Esophagus mucosa (tissue), 1 donor: ENCODE data around the gene CAND2. TPM values are rescaled to one million over a fixed set of nuclear protein-coding genes. Genes with fewer than 3 reads are reported as not detected.

ENCODE experiments used
- ATAC-seq: fragments of 200-7000 bp; cut with Tn5 transposase; one replicate; pipeline ENCODE4 v1.9.1; 2020
- total RNA-seq: library from RNA; stranded (reverse); gene quantifications from one replicate; pipeline ENCODE4 v1.2.4, GENCODE V29; 2023
- donor health status: DM: yes; HTN: yes; CAD: no.

Gene CAND2
- total RNA-seq, 1 donor from 2014 or later = 1.1 TPM

DNA sequence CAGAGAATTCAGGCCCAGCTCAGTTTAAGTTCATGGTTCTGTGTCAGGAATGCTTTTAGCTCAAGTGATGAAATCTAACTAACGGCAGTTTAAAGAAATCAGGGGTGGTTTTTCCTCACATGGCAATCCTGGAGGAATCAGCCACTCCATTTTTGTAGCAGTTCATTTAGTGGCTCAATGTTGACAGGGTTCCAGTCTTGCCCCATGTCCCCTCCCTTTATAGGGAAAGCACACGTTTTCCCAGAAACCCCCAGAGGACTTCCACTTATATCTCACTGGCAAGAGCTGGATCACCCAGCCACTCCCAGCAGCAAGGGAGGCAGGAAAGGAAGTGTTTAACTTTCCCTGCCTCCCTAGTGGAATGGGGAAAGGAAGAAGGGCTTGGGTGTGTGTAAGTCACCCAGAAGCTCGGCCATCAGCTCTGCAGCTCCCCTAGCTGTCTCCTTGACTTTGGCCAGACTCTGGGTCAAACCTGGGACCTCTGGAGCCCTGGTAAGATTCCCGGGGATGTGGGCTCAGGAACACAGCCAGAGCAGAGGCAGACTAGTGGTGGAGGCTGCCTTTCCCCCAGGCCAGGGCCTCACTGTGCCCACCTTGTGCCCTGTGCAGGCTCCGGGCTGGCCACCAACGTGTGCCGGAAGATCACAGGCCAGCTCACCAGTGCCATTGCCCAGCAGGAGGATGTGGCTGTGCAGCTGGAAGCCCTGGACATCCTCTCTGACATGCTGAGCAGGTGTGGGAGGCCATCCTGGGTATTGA is 11.3 kb downstream of the CAND2 start:
- no peak for ATAC-seq

GRCh38 chr3:12808587-12808986 is 12.1 kb downstream of the CAND2 start:
- no peak for ATAC-seq

DNA sequence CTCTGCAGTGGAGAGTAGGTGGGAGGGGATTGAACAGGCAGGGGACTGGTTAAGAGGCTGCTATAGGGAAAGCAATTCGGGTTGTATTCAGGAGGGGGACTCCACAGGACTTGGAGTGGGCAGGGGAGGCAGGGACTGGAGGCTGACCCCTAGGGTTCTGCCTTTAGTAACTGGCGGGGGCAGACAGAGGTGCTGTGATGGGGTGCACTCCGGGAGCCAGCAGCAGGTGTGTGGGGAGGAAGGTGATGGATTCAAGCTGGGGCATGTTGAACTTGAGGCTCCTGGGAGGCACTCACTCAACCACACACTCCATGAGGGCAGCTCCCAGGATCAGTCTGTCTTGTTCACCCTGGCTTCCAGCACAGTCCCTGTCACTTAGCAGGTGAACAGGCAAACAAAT is 12.5 kb downstream of the CAND2 start:
- ATAC-seq = no peak

- no peak for ATAC-seq
Measured at GRCh38 chr3:12809435-12809834, 13.0 kb downstream of the CAND2 start.

DNA sequence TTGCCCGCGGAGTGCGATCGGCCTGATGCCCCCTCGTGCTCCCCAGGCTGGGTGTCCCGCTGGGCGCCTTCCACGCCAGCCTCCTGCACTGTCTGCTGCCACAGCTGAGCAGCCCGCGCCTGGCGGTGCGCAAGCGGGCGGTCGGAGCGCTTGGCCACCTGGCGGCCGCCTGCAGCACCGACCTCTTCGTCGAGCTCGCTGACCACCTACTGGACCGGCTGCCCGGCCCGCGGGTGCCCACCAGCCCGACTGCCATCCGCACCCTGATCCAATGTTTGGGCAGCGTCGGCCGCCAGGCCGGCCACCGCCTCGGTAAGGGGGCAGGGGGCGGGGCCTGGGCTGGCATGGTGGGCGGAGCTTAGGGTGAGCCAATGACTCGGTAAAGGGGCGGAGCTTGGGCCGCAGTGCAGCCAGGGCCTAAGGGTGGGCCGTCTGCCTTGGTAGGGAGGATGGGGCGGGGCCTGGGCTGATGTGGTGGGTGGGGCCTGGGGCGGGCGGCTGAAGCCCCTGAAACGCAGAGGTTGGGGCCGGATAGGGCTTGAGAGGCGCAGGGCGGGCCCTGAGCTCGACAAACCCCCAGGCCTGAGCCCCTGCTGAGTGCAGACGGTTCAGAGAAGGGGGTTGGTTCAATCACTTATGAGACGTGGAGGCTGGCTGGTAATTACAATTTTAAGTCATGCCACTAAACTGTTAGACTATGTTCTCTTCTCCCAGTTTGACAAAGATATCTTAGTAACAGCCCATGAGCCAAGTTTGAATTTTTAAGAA is 13.7 kb downstream of the CAND2 start:
- peak; percentile 98 for ATAC-seq

- no peak for ATAC-seq
Measured at GRCh38 chr3:12810961-12811360, 14.5 kb downstream of the CAND2 start.

DNA sequence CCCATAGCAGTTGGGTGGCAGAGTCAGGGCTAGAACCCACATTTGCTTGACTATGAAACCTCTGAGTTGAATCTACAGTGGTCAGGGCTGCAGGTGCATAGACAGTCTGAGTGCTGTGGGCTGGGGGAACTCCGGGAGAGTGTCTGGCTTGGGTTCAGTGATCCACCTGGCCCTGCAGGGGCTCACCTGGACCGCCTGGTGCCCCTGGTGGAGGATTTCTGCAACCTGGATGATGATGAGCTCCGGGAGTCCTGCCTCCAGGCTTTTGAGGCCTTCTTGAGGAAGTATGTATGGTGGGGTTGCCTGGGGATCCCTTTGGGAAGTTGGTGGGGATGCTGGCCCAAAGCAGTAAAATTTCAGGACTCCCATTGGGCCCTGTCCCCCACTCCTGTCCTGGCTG is 16.3 kb downstream of the CAND2 start:
- no peak for ATAC-seq

DNA sequence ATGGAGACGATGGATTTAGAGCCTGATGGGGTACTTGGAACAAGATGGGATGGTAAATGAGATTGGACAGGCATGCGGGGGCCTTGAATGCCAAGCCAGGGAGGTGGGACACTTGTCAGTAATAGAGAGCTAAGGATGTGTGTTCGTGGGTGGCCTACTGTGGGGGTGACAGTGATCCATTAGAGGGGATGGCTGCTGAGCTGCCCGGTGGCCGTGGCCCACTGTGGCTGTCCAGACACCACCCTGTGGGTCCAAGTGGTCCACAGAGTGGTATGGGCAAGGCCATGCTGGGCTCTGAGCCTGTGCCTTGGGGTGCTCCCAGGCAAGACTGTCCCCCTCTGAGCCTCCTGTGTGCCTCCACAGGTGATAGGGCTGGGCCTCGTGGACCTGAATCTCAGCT is 17.5 kb downstream of the CAND2 start:
- no peak for ATAC-seq

- ATAC-seq = no peak
Measured at GRCh38 chr3:12815078-12815477, 18.6 kb downstream of the CAND2 start.

DNA sequence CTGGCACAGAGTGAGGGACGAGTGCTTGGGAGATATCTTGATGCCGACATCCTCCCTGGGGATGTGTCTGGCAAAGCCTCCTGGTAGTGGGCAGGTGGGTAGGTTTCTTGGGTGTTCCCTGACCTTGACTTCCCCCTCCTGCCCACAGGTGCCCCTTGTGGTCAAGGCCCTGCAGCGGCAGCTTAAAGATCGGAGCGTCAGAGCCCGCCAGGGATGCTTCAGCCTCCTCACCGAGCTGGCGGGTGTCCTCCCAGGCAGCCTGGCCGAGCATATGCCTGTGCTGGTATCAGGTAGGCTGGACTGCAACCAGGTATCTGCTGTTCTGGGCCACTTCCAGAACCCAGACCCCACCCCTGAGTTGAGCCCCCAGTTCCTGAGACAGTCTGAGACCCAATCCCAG is 19.2 kb downstream of the CAND2 start:
- no peak for ATAC-seq

- no peak for ATAC-seq
Measured at GRCh38 chr3:12816521-12817342, 20.3 kb downstream of the CAND2 start.

DNA sequence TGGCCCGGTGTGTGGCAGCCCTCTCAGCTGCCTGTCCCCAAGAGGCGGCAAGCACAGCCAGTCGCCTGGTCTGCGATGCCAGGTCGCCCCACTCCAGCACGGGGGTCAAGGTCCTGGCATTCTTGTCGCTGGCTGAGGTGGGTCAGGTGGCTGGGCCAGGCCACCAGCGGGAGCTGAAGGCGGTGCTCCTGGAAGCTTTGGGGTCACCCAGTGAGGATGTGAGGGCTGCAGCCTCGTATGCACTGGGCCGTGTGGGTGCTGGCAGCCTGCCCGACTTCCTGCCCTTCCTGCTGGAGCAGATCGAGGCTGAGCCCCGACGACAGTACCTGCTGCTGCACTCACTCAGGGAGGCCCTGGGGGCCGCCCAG is 20.8 kb downstream of the CAND2 start:
- no peak for ATAC-seq

DNA sequence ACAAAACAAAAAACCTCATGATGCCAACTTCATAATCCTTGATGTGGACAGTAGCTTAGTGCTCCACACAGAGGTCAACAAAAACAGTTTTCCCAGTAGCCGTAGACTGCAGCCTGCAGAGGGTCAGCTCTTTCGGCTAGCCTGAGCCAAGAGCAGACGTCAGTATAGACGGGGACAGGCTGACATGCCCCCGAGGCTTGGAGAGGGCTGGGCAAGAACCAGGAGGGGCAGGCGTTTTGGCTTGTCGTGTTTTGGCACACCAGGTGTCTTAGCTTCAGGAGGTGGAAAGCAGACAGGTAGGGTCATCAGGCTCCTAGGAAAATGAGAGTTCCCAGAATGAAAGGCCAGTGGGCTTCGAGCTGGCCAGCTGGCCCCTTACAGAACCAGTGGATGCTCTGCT is 21.8 kb downstream of the CAND2 start:
- ATAC-seq = no peak

DNA sequence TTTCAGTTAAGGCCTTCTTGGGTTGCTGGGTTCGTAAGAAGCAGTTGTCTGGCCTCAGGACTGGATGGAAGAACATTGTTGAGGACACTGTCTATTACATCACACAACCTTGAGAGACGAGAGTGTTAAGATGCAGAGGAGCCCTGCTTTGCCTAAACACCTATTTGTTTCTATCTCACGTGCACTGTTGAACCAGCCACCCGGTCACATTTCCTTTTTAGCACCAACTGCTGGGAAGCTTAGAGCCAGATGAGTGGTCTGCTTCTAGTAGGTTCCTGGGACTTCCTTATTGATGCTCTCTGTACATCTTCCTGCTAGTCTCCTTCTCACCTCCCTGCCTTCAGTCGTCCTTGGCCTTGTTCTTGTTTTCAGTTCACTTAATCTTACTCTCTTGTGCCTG is 22.3 kb downstream of the CAND2 start:
- no peak for ATAC-seq

DNA sequence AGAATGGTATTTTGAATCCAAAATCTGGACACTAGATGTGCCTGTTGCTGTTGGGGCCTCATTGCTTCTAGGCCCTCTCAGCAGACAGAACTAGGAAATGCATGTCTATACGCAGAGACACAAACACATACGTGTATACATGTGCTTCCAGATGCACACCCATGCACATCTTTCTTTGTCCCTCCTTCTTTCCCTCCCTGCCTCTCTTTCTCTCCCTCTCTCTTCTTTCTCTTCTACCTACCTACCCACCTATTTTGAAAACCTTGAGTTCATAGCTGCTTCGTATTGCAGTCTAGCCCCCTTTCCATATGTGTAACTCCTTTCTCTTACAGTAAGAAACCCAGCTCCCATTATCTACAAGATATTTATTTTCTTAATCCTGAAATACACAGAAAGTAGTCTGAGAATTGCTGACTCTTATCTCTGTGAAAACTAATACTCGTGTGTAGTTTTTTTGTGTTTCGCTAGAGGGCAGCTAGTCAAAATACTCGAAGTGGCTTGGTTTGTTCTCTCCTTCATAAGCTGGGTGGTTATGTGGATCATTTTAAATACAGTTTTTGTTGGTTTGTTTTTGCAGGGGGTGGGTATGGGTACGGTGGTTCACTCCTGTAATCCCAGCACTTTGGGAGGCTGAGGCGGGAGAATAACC is 26.4 kb downstream of the CAND2 start:
- no peak for ATAC-seq

- peak; percentile 17 for ATAC-seq
Measured at GRCh38 chr3:12824299-12824698, 27.8 kb downstream of the CAND2 start.

DNA sequence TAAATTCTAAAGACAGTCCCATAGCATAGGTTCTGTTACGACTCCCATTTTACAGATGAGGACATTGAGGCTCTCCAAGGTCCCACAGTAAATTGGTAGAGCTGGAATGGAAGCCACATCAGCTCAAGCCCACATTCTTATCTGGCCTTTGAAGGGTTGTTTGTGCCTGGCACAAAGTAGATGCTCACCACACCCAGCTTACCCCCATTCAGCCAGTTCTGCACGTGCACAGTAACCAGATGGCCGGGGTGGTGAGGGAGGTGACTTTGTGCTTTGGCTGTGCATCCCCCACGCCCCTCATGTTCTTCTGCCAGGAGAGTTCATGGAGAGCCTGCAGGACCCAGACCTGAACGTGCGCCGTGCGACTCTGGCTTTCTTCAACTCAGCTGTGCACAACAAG is 28.7 kb downstream of the CAND2 start:
- ATAC-seq = no peak

- ATAC-seq = no peak
Measured at GRCh38 chr3:12828751-12829150, 32.3 kb downstream of the CAND2 start.

GRCh38 chr3:12829404-12829803 is 32.9 kb downstream of the CAND2 start:
- peak; percentile 28 for ATAC-seq

GRCh38 chr3:12829886-12830784 is 33.7 kb downstream of the CAND2 start:
- peak; percentile 37 for ATAC-seq

DNA sequence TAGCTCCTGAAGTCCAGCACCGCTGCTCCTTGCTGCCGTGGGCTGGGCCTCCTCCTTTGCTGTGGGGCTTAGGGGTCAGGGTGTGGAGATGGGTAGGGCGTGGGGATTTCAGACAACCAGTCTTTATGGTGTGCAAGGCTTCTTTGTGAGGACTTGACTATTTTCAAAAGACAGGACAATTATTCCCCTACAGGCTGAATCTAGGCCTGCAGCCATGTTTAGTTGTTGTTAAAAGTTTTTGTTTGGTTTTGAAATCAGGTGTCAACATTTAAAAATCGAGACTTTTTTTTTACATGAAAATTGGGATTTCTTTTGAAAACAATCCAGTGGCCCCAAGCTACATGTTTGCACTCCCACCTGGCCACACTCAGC is 34.3 kb downstream of the CAND2 start:
- ATAC-seq = peak; percentile 34
